NT2/D1 (cell line): ENCODE measurements around the gene GCGR.

ENCODE experiments used
- SUZ12 ChIP-seq: IDR thresholded peaks from 2 replicates; pipeline ENCODE4 v1.6.1; 2011; ENCODE audit not compliant: insufficient read length, insufficient read depth; ENCODE audit errors: extremely low read depth
- YY1 ChIP-seq: IDR thresholded peaks from 2 replicates; pipeline ENCODE4 v1.6.1; 2011; ENCODE audit not compliant: insufficient read length, insufficient read depth
- ZNF274 ChIP-seq: IDR thresholded peaks from 2 replicates; pipeline ENCODE4 v1.6.1; 2011; ENCODE audit warnings: mild to moderate bottlenecking, low read depth, low read length

DNA sequence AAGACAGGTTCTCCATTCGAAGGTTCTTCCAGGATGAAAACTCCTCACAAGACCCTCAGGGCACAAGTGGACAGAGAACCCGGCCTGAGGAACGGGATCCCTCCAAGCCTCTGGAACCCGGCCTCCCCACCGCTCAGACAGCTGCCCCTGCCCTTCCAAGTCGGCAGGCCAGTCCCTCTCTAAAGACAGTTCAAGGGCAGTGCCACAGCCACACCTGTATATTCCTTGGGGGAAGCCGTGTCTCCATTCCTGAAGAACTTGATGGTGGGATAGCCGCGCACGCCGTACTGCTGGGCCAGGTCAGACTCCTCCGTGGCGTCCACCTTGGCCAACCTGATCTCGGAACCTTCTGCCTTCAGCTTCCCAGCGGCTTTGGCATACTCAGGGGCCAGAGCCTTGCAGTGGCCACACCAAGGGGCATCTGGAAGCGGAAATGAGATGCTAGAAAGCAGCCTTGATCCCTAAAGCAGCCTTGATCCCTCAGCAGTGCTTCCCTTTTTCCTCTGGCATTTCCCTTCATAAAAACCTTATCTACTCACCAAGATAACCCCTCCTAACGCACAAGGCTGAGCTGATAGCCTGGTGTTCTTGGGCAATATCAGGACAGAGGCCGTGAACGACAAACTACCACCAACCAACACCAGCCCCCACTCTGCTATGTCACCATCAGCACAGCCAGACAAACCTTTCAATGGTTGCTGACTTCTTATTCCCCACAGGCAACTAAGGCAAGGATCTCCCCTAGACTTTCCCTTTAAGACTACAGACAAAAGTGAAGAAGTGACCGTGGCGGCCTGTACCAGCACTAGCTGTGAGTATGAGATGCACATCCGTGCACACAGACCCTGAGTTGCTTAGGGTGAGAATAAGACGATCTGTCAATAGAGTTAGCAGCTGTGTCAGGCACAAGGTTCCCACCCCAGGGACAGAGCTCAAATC, 55.3 kb downstream of the GCGR start:
- no peak for TF ChIP-seq ZNF274
- no peak for TF ChIP-seq YY1
- TF ChIP-seq SUZ12: no peak
